Colonic mucosa (tissue), 4 donors: ENCODE measurements around the gene CDK5R1. TPM values are rescaled to one million over a fixed set of nuclear protein-coding genes. Genes with fewer than 3 reads are reported as not detected.
"Not testable (repeated sequence)": the region's sequence is repeated elsewhere in the genome, so short reads cannot be mapped to it uniquely, and the experiment has no call there.

ENCODE experiments used
- DNase-seq: peaks from one replicate; pipeline ENCODE4 v3.0.0-alpha.2; 2020
- H3K27ac ChIP-seq: fragments of 200-600 bp; one replicate; pipeline ENCODE4 v1.8.0; 2021
- H3K27me3 ChIP-seq: fragments of 200-600 bp; one replicate; pipeline ENCODE4 v1.8.0; 2021
- H3K36me3 ChIP-seq: fragments of 200-600 bp; one replicate; pipeline ENCODE4 v1.8.0; 2021
- H3K4me1 ChIP-seq: fragments of 200-600 bp; one replicate; pipeline ENCODE4 v1.8.0; 2021; ENCODE audit warnings: mild to moderate bottlenecking
- H3K4me3 ChIP-seq: fragments of 200-600 bp; one replicate; pipeline ENCODE4 v1.8.0; 2021
- H3K9ac ChIP-seq, 2 donors: one replicate each; pipeline ENCODE4 v1.7.0; 2013; ENCODE audit warnings: control low read depth in 2 of 2, low read depth in 2 of 2, low read length in 2 of 2
- H3K9me3 ChIP-seq: fragments of 200-600 bp; one replicate; pipeline ENCODE4 v1.8.0; 2021
- intact Hi-C: fragments of 100-400 bp; cut with DNase I; formaldehyde crosslinking; loops from one replicate; pipeline ENCODE4 v1.14.1; 2022
- total RNA-seq, 2 donors: library from RNA; stranded (reverse); fragmentation: NEBNext Ultra II Directional in 1 of 2; extraction: Animal tissue kit (Norgen Biotek cat#: 25700) in 1 of 2; gene quantifications; one replicate each; pipeline ENCODE4 v1.2.1, GENCODE V29; 2021
- TF ChIP-seq, protein P1 (sequence below): fragments of 200-600 bp; IDR thresholded peaks from one replicate; pipeline ENCODE4 v1.8.0; 2022; ENCODE audit warnings: antibody characterized with exemption, mild to moderate bottlenecking
- donor health status: healthy.
- donor health status: DM: no; HTN: no; CAD: no.
- donor health status: DM: no; HTN: no; CAD: no.

CDK5R1 gene
- total RNA-seq, 2 donors from 2014 or later, result 0.98 to 1.4 TPM

DNA sequence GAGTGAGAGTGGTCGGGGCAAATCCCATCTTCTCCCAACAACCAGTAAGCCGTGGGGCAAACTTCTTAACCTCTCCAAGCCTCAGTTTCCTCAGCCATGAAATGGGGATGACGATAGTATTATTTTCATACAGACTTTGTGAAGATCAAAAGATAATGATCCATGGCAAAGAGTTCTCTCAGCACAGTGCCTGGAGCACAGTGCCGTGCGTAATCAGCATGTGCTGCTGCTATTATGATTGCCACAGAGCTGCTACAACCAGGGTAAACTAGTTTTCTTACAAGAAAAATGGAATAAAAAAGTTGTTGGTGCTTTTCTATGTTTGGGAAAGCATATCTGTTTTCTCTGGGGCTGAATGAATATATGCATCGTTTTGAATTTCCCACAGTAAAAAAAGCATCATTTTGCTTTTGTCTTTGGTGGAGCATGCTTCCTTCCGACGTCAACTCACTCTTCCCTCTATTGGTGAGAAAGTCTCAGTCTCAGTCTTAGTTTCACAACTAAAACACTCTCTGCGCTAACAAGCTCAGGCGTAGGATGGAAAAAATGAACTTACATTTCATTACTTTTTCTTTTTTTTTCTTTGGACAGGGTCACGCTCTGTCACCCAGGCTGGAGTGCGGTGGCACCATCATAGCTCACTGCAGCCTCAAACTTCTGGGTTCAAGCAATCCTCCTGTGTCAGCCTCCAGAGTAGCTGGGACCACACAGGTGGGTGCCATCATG, 37.2 kb downstream of the CDK5R1 start:
- Histone ChIP-seq H3K9me3 (no peaks in the 10 kb centered on the region), H3K36me3 (no peaks in the 10 kb centered on the region), H3K27ac (no peak overlapping the region), H3K27me3 (no peaks in the 10 kb centered on the region), H3K4me3 (no peak overlapping the region), H3K4me1 (peaks cover 1% of the 10 kb centered on the region), H3K9ac (no peak overlapping the region)
- no peak for DNase-seq
- intact Hi-C loops, result no loop called here
- TF ChIP-seq, protein P1, sequence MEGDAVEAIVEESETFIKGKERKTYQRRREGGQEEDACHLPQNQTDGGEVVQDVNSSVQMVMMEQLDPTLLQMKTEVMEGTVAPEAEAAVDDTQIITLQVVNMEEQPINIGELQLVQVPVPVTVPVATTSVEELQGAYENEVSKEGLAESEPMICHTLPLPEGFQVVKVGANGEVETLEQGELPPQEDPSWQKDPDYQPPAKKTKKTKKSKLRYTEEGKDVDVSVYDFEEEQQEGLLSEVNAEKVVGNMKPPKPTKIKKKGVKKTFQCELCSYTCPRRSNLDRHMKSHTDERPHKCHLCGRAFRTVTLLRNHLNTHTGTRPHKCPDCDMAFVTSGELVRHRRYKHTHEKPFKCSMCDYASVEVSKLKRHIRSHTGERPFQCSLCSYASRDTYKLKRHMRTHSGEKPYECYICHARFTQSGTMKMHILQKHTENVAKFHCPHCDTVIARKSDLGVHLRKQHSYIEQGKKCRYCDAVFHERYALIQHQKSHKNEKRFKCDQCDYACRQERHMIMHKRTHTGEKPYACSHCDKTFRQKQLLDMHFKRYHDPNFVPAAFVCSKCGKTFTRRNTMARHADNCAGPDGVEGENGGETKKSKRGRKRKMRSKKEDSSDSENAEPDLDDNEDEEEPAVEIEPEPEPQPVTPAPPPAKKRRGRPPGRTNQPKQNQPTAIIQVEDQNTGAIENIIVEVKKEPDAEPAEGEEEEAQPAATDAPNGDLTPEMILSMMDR, result no peak

- H3K27ac ChIP-seq, intact Hi-C loops, DNase-seq: not testable (repeated sequence)
Observed at GRCh38 chr17:32524553-32524880, 37.7 kb downstream of the CDK5R1 start.

DNA sequence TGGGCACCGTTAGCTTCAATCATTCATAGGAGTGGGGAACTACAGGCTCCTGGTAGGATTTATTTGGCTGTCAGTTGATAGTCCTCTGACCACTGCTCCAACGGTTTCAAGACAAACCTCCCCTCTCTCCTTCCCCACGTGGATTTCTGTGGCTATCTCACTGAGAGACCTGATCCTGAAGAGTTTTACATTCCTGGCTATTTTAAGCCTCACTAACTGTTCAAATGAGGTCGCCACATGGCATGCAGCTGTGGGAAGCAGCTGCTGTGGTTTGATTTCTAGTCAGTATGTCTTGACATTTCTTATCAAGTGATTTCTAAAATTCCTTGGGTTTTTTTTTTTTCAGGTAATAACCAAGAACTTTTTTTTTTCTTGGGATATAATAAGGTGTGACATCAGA, 38.3 kb downstream of the CDK5R1 start:
- Histone ChIP-seq H3K27me3 (no peaks in the 10 kb centered on the region), H3K9me3 (no peaks in the 10 kb centered on the region), H3K4me3 (no peak overlapping the region), H3K36me3 (no peaks in the 10 kb centered on the region), H3K4me1 (no peaks in the 10 kb centered on the region), H3K9ac (no peak overlapping the region), H3K27ac (no peak overlapping the region)
- no peak for DNase-seq
- TF ChIP-seq, protein P1, result no peak
- intact Hi-C loops, result no loop called here

More at GRCh38 chr17:32524553-32524880, 37.7 kb downstream of the CDK5R1 start:
- not testable (repeated sequence) for H3K9me3 ChIP-seq, H3K9ac ChIP-seq, H3K36me3 ChIP-seq, H3K4me1 ChIP-seq, H3K4me3 ChIP-seq, H3K27me3 ChIP-seq

GRCh38 chr17:32527146-32527545, 40.4 kb downstream of the CDK5R1 start:
- no peak overlapping the region for H3K4me3 ChIP-seq
- no peaks in the 10 kb centered on the region for H3K27me3 ChIP-seq
- H3K9ac ChIP-seq, result no peak overlapping the region
- no peak for DNase-seq
- no peaks in the 10 kb centered on the region for H3K4me1 ChIP-seq
- intact Hi-C loops, result no loop called here
- H3K27ac ChIP-seq, result no peak overlapping the region
- no peaks in the 10 kb centered on the region for H3K36me3 ChIP-seq
- no peaks in the 10 kb centered on the region for H3K9me3 ChIP-seq
- TF ChIP-seq, protein P1, result no peak

GRCh38 chr17:32528825-32529224, 42.0 kb downstream of the CDK5R1 start:
- no peak for DNase-seq
- Histone ChIP-seq H3K4me1 (no peaks in the 10 kb centered on the region), H3K27ac (no peak overlapping the region), H3K9ac (no peak overlapping the region), H3K27me3 (no peaks in the 10 kb centered on the region), H3K36me3 (no peaks in the 10 kb centered on the region), H3K9me3 (no peaks in the 10 kb centered on the region), H3K4me3 (no peak overlapping the region)
- TF ChIP-seq, protein P1, result no peak
- intact Hi-C loops, result no loop called here

DNA sequence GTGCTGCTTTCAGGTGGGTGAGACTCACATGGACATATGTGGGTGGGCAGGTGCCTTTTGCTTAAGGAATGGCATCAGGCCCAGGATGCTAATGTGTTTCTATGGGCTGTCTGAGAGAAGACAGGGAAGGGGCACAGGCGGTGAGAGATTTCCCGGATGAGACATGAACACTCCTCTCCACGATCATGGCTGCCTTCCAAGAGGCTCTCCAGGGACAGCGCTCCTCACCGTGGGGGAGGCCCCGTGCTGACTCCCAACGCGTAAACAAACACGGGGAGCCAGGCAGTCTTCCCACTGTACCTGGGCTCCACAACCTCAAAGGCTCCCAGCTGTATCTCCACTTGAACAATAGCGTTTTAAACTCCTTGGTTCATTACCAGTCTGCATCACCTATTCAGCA, 42.8 kb downstream of the CDK5R1 start:
- TF ChIP-seq, protein P1, result no peak
- no peak overlapping the region for H3K9ac ChIP-seq

More for the DNA sequence above, 42.8 kb downstream of the CDK5R1 start:
- no peaks in the 10 kb centered on the region for H3K9me3 ChIP-seq
- no peak for DNase-seq
- H3K4me3 ChIP-seq, result no peak overlapping the region
- no peaks in the 10 kb centered on the region for H3K27me3 ChIP-seq
- H3K27ac ChIP-seq, result no peak overlapping the region
- intact Hi-C loops, result no loop called here
- H3K4me1 ChIP-seq, result no peaks in the 10 kb centered on the region
- H3K36me3 ChIP-seq, result no peaks in the 10 kb centered on the region
